Femur (tissue), 1 donor: ENCODE results near the gene ETFA.

Source experiments
- DNase-seq: peaks from one replicate; pipeline ENCODE4 v3.0.0-alpha.2; 2017

ETFA gene

GRCh38 chr15:76209523-76209922 lies 101.7 kb downstream of the ETFA start:
- no peak for DNase-seq

DNA sequence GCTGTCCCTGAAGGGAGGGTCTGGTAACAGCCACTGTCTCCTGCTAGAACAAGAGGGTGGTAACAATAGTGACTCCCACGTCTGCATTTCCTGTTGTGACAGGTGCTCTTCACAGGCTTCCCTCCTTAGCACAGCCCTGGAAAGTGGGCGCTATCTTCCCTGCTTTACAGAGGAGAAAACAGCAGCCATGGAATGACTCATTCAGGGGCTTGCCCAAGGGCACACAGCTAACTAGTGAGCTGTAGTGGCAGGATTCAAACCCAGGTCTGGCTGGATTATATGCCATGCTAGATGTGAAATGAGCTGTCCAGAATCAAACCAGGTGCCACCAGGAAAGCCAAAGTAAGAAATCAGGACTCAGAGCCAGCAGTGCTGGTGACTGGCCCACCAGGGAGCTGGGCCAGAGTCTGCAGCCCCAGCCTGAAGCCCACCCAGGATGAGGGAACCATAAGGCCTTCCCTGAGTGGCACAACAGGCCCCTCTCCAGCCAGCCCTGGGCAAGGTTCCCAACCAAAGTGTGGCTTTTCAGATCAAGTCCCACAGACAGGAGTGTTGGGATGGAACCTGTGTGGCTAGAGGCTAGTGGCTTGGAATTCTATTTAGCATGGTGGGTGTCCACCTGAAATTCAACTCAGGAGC lies 102.4 kb downstream of the ETFA start:
- no peak for DNase-seq

DNA sequence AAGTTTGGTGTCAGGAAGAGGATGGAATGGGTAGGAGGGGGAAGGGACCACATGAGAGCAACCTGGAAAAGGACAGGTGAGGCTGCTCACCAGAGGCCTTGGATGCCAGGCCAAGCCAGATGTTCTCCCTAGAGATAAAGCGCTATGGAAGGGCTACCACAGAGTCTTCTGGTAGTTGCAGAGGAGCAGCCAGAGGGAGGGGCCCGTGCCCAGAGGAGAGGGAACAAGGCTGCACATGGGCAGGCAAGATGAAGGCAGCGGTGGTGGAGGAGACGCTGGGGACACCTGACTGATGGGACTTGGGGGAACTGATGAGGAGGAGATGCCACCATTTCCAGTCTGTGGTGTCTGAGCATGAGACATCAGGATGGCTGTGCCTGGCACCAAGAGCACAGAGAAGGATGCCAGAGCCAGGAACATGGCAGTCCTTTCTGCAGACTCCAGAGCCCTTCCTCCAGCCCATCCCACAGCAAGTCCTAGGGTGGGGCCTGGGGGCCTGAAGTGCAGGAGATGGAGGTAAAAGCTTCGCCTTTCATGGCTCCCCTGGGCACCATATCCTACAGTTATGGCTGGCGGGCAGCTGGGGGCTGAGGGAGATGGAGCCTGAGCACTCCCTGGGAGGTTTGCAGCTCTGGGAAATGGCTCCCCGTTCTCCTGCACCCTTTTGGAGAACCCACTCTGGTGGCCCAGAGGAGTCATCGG lies 103.0 kb downstream of the ETFA start:
- no peak for DNase-seq

- DNase-seq, result peak; percentile 65
These were observed 104.8 kb downstream of the ETFA start for GRCh38 chr15:76206325-76206976.

DNA sequence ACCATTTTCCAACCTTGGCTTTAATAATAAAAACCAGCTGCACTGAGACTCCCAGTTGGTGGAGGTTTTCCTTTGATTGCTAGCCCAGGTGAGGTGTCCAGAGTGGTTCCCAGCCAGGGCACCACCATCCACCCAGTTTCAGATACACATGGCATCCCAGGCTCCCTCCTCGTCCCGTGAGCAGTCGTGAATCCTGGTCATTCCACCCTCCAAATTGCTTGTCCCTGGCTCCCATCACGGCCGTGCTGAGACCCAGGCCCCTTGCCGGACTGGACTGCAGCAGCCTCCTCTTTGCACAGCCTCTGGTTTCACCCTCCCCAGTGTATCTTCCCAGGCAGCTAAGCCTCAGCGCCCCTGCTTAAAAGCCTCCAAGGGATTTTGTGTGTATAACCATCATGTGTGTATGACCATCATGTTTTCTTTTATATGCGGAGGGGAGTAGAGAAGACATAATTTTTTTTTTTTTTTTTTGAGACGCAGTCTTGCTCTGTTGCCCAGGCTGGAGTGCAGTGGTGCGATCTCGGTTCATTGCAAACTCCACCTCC lies 106.3 kb downstream of the ETFA start:
- no peak for DNase-seq

- DNase-seq, result peak; percentile 12
These were observed 107.0 kb downstream of the ETFA start for GRCh38 chr15:76204109-76204845.

- peak; percentile 15 for DNase-seq
These were observed 107.7 kb downstream of the ETFA start for GRCh38 chr15:76203346-76204108.

DNA sequence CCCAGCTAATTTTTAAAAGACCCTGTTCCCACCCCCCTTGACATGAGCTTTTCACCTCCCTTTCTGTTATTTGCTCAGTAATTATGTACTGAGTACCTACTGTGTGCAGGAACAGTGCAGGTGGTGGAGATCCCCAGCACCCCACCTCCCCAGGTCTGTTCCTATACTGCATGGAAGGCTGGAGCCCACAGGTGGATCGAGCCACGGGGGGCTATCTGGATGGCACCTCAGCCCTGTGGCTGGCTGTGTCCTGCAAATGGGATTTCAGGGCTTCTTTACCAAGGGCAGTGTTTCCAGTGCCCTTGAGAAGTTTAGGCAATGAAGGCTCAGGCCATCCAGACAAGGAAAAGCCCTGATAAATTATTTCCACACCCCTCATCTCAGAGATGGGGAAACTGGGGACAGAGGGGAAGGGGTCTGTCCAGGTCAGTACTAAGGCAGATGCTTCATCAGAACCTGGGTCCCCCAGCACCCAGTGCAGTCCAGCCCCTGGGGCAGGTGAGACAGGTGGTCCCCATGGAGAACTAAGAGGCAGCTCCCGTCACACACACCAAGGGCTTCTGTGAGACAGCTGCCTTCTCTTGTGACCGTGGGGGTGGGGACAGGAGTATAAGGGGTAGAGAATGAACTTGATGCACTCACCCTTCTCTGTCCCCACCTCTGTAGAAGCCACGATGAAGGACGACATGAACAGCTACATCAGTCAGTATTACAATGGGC lies 109.6 kb downstream of the ETFA start:
- DNase-seq, result peak; percentile 5

GRCh38 chr15:76200641-76201105 lies 110.6 kb downstream of the ETFA start:
- peak; percentile 14 for DNase-seq

DNA sequence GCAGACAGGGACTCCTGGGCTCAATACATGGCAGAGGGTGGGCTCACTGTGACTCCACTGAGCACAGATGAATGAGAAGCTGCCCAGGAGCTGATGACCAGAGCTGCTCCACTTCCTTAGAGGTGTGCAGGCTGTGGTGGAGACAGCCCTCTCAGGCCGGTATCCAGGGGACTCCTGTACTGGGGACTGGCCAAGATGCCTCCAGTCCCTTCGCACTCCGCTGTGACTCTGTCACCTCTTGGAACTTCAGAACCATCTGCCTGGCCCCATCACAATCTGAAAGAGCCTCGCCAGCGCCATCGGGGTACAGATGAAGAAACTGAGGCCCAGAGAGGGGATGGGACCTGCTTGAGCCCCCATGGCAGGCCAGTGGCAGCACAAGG lies 111.2 kb downstream of the ETFA start:
- DNase-seq, result peak; percentile 9

- peak; percentile 13 for DNase-seq
These were observed 111.9 kb downstream of the ETFA start for GRCh38 chr15:76199106-76200082.

DNA sequence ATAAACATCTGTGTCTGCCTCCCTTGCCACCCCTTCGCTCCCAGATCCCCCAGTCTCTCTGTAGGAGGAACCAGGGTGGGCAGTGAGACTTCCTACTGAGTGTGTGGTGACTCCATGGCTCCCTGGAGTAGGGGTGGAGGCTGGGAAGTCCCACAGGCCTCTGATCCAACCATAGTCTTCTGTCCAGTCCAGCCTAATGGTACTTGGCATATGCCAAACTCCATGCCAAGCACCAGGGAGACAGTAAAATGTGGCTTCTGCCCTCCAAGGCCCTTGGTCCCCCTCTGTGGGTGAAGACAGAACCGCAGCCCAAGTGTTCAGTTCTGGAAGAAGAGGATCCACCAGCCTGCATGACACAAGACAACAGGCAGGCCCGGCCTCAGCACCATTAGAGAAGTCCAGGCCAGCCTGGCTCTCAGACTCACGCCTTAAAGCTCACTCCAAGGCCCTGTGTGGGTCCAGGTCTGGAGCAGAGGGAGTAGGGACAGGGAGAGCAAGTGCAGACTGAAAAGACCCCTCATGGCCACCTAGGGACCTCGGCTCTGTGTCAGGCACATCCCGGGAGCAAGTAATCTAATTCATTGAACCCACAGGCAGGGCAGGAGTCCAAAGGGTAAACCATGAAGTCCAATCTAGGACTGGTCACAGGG lies 112.7 kb downstream of the ETFA start:
- peak; percentile 13 for DNase-seq

GRCh38 chr15:76197703-76198455 lies 113.4 kb downstream of the ETFA start:
- peak; percentile 13 for DNase-seq

DNA sequence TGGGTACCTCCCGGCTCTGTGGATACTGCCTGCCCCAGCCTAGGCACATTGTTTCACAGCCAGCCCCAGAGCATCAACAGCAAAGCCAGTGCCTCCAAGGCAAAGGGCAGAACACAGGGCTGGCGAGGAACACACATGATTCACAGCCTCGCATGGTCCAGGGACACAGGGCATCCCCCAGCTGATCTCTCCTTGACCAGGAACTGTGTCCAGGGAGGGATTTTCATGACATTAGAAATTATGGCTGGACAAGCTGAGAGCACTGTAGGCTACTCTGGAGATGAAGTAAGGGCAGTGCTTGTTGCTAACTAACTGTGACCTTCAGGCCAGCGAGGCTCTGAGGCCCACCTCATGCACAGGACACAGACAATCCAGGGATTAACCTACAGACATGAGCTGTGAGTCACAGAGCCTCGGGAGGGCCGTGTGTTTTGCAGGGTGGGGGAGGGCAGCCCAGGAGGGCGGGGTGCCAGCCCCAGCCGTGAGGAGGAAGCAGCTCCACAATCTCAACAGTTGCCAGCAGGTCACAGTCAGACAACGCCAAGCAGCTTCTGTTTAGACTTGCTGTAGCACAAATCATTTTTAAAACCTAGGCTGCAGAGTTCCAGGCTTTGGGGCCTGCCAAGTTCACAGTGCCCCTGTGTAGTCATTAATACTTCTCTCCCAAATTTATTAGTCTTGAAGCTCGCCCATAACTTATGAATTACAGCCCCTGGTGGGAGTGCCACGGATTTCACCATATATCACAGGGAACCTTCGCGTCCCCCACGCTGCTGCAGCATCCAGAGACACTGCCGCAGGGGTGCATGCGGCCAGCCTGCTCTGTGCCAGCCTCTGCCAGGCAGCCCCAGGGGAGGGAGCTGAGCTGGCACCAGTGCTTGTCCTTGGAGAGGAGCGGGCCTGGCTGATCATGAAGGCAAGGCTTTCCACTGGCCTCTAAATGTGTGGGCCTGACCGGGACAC lies 114.7 kb downstream of the ETFA start:
- DNase-seq, result peak; percentile 57

DNA sequence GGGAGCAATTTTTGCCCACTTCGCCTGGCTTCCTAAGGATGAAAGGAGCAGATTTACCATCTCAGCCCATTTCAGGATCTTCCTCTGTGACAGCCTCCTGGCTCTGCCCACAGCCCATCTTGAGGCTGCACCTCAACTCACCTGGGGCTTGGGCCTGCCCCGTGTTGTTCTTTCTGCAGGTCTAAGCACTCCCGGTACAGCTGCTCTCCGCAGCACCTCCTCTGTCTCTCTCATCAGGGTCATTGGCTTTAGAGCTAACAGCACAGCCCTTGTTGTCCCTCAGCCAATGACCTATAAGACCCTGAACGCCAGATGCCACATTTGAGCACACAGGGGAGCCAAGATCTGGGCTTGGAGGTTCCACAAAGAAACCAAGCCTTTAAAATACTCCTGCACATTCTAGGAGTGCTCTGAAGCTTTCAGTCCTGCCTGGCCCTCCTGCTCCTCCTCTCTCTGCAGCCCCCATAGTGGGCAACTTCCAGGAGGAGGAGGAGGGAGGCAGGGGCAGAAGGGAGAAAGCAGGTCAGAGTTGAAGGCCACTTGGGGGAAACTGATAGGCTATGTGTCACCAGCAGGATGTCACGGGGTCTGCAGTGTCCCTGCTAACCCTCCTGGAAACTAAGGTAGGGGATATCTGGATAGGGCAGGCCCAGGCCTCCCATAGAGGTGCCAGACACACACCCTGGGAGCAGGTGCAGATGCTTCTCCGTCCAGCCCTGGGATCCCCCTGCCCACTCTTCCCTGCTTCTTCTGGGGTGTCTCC lies 115.6 kb downstream of the ETFA start:
- no peak for DNase-seq

GRCh38 chr15:76193934-76194333 lies 117.3 kb downstream of the ETFA start:
- DNase-seq, result no peak

- DNase-seq, result no peak
These were observed 118.6 kb downstream of the ETFA start for GRCh38 chr15:76192715-76193114.
